Vagina (tissue), 2 donors: Measurements from ENCODE around the gene CCNT1. TPM values are rescaled to one million over a fixed set of nuclear protein-coding genes. Genes with fewer than 3 reads are reported as not detected.
A peak's percentile ranks its signal among the peaks of the same experiment; 100 is the strongest.

Experiments used
- DNase-seq, 2 donors: peaks; one replicate each; pipeline ENCODE4 v3.0.0-alpha.2; 2017; ENCODE audit errors: extremely low spot score in 2 of 2
- H3K27ac ChIP-seq: fragments of 200-600 bp; sonication (generic); one replicate; pipeline ENCODE4 v1.5.1; 2019
- H3K27me3 ChIP-seq: fragments of 200-600 bp; sonication (generic); one replicate; pipeline ENCODE4 v1.5.1; 2019
- H3K36me3 ChIP-seq, 2 donors: fragments of 200-600 bp; sonication (generic); one replicate each; pipeline ENCODE4 v1.5.1; 2017 to 2019
- H3K4me1 ChIP-seq: fragments of 200-600 bp; sonication (generic); one replicate; pipeline ENCODE4 v1.5.1; 2019
- H3K4me3 ChIP-seq, 2 donors: fragments of 200-600 bp; sonication (generic); 1 replicate in 1 of 2; 2 replicates in 1 of 2; pipeline ENCODE4 v1.5.1; 2016 to 2019
- H3K9me3 ChIP-seq: fragments of 200-600 bp; sonication (generic); one replicate; pipeline ENCODE4 v1.5.1; 2019
- POLR2A ChIP-seq, 2 donors: fragments of 450-650 bp; IDR thresholded peaks; one replicate each; pipeline ENCODE4 v1.6.1; 2017; ENCODE audit warnings: antibody characterized with exemption in 2 of 2, mild to moderate bottlenecking in 2 of 2, moderate library complexity in 2 of 2
- POLR2AphosphoS5 ChIP-seq, 2 donors: sonication (generic); formaldehyde crosslinking; IDR thresholded peaks; one replicate each; pipeline ENCODE4 v1.9.0; 2017; ENCODE audit warnings: antibody characterized with exemption in 2 of 2, mild to moderate bottlenecking in 2 of 2, low read depth in 1 of 2; ENCODE audit not compliant: insufficient read depth in 1 of 2
- intact Hi-C: fragments of 100-400 bp; cut with DNase I; formaldehyde crosslinking; loops from one replicate; pipeline ENCODE4 v1.15.1; 2023
- total RNA-seq: library from RNA; depleted of rRNA; stranded (reverse); fragments of >200 nt; gene quantifications from one replicate; pipeline ENCODE4 v1.2.3, GENCODE V29; 2016
- TF ChIP-seq, protein P1 (sequence below), 3 experiments: fragments of 450-650 bp in 2 of 3; fragments of 200-600 bp in 1 of 3; sonication (generic) in 1 of 3; IDR thresholded peaks; one replicate each; pipeline ENCODE4 v1.5.1; 2017 to 2019; ENCODE audit warnings: antibody characterized with exemption in 3 of 3, mild to moderate bottlenecking in 2 of 3, moderate library complexity in 2 of 3

CCNT1 gene
- total RNA-seq, result 58.4 TPM

DNA sequence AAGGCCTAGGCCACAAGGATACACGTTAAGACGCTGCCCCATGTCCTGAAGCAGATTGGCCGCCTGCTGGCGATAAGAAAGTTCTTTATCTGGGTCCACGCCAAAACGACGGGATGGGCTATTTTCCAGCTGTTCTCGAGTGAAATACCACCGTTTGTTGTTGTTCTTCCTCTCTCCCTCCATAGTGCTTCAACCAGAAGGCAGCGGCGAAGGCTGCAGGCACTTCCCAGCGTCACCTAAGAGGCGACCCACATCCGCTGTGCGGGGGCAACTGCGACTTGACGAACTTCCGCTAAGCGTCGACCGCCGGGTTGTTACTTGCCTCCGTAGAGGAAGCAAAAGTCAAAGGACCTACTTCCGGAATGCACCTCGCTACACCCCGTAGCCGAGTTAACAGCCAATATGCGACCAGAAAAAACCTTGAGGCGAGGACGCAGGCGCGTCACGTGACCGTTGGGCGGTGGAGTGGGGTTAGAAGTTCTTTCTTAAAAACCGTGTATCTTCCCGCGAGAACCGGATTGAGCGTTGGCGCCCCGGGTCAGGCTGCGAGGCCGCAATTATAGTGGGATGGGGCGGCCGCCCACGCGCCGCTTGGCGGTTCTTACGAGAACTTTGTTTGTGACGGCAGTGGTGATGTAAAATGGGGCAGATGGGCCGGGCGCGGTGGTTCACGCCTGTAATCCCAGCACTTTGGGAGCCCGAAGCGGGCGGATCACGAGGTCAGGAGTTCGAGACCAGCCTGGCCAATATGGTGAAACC lies at the start of gene CCNT1:
TSS of gene CCNT1 (minus strand) at position 215 of the 759 bp plus-strand sequence. CDS start at position 183, 32 bp downstream.
- peak; percentile 97 to 100 for DNase-seq
- intact Hi-C loops, result no loop called here
- TF ChIP-seq, protein P1, sequence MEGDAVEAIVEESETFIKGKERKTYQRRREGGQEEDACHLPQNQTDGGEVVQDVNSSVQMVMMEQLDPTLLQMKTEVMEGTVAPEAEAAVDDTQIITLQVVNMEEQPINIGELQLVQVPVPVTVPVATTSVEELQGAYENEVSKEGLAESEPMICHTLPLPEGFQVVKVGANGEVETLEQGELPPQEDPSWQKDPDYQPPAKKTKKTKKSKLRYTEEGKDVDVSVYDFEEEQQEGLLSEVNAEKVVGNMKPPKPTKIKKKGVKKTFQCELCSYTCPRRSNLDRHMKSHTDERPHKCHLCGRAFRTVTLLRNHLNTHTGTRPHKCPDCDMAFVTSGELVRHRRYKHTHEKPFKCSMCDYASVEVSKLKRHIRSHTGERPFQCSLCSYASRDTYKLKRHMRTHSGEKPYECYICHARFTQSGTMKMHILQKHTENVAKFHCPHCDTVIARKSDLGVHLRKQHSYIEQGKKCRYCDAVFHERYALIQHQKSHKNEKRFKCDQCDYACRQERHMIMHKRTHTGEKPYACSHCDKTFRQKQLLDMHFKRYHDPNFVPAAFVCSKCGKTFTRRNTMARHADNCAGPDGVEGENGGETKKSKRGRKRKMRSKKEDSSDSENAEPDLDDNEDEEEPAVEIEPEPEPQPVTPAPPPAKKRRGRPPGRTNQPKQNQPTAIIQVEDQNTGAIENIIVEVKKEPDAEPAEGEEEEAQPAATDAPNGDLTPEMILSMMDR (IDR thresholded peaks at IDR 0.05), result peak in 2 of 3 experiments; percentile 22 to 40
- TF ChIP-seq POLR2A (IDR thresholded peaks at IDR 0.05), result peak in 1 of 2 donors; percentile 56
- TF ChIP-seq POLR2AphosphoS5 (IDR thresholded peaks at IDR 0.05; ENCODE audit: insufficient read depth in 1 of 2, low read depth in 1 of 2), result peak; percentile 97 to 99
- Histone ChIP-seq H3K4me3 (peak within 1 kb of the TSS; percentile 76 to 88), H3K36me3 (peaks cover 0 to 14% of the 10 kb centered on the region in 2 donors), H3K9me3 (no peaks in the 10 kb centered on the region), H3K27ac (peak within 1 kb of the TSS; percentile 91), H3K4me1 (peaks cover 29% of the 10 kb centered on the region), H3K27me3 (no peaks in the 10 kb centered on the region)

DNA sequence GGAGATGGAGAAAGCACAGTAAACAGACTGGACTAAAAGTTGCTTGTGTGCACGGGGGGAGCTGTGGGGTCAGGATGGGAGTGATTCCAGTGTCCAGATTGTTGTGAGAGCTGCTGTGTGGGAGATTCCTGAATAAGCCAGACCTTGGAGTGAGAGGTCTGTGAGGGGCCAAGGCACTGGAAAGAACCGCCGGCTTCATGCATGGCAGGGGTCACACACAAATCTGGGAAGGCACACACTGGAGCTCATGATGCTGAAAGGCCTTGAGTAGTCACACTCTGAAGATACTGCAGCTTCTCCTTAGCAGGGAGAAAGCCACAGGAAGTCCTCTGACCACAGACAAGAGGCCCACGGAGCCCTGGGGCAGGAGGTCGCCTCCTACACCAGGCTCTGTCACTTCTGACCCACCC lies 49.3 kb upstream of the CCNT1 start:
- Histone ChIP-seq H3K27me3 (no peaks in the 10 kb centered on the region), H3K4me1 (peaks cover 26% of the 10 kb centered on the region), H3K9me3 (no peaks in the 10 kb centered on the region), H3K27ac (peak overlapping the region; percentile 69), H3K36me3 (peaks cover 0 to 9% of the 10 kb centered on the region in 2 donors), H3K4me3 (no peak overlapping the region)
- intact Hi-C loops, result no loop called here
- TF ChIP-seq POLR2A (IDR thresholded peaks at IDR 0.05) (no peak), POLR2AphosphoS5 (IDR thresholded peaks at IDR 0.05; ENCODE audit: insufficient read depth in 1 of 2, low read depth in 1 of 2) (peak in 1 of 2 donors; percentile 14)
- DNase-seq, result no peak

DNA sequence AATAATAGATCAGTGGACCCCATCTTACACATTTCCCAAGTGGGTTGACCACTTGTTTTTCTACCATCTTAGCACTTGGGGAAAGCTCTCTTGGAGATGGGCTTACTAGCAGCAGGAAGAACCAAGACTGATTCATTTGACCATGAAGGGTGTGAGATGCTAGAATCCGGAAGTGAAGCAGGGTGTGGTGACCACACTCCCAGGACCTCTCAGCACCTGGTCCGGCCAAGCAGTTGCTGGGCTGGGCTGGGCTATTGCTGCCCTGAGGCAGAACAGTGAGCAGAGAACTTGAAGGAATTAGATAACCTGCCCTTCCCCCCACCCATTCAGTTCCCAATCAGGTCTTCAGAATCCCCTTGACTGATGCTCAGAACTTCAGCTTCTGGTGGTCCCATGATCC lies 48.0 kb upstream of the CCNT1 start:
- Histone ChIP-seq H3K36me3 (no peaks in the 10 kb centered on the region), H3K4me1 (peaks cover 26% of the 10 kb centered on the region), H3K27ac (no peak overlapping the region), H3K9me3 (no peaks in the 10 kb centered on the region), H3K4me3 (no peak overlapping the region), H3K27me3 (no peaks in the 10 kb centered on the region)
- intact Hi-C loops, result no loop called here
- DNase-seq, result no peak
- TF ChIP-seq POLR2AphosphoS5 (IDR thresholded peaks at IDR 0.05; ENCODE audit: insufficient read depth in 1 of 2, low read depth in 1 of 2) (no peak), POLR2A (IDR thresholded peaks at IDR 0.05) (no peak)
- TF ChIP-seq, protein P1 (IDR thresholded peaks at IDR 0.05), result no peak

DNA sequence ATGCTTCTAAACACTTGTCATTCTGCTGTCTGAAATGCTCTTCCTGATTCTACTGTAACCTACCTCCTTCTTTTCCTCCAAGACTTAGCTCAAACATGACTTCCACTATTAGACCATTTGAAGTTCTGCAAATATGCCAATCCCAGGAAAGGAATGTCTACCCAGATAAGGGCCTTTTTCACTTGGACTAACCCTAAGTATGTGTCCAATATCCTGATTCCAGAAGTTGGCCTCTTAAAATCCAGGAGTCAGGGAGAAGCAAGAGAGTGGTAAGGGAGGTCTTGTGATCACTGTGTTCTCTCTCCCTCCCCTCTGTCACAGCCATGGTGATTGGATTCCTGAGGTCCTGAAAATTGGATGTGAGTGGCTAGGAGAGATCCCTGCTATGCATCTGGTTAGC lies 42.2 kb upstream of the CCNT1 start:
- Histone ChIP-seq H3K36me3 (no peaks in the 10 kb centered on the region), H3K4me3 (no peak overlapping the region), H3K9me3 (no peaks in the 10 kb centered on the region), H3K27me3 (no peaks in the 10 kb centered on the region), H3K27ac (no peak overlapping the region), H3K4me1 (no peaks in the 10 kb centered on the region)
- no peak for DNase-seq
- intact Hi-C loops, result no loop called here
- TF ChIP-seq POLR2AphosphoS5 (IDR thresholded peaks at IDR 0.05; ENCODE audit: insufficient read depth in 1 of 2, low read depth in 1 of 2) (no peak), POLR2A (IDR thresholded peaks at IDR 0.05) (no peak)
- TF ChIP-seq, protein P1 (IDR thresholded peaks at IDR 0.05), result no peak

DNA sequence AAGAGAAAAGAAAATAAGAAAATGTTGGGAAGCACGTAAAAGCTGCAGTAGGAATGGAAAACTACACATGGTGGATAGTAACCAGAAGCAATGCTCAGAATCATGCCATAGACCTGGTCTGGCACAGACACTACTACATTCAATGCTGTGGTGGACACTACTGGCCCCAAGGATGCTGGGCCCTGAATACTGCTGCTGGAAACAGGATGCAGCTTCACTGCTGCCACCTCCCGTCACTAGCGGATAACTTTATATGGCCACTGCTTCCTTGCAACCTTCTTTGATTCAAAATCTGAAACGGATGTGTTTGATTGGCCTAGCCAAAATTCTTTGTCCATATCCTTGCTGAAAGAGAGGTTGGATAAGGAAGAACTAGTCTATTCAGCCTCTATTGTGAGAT lies 41.7 kb upstream of the CCNT1 start:
- Histone ChIP-seq H3K27ac (no peak overlapping the region), H3K9me3 (no peaks in the 10 kb centered on the region), H3K4me1 (no peaks in the 10 kb centered on the region), H3K4me3 (no peak overlapping the region), H3K36me3 (no peaks in the 10 kb centered on the region), H3K27me3 (no peaks in the 10 kb centered on the region)
- no peak for DNase-seq
- TF ChIP-seq POLR2AphosphoS5 (IDR thresholded peaks at IDR 0.05; ENCODE audit: insufficient read depth in 1 of 2, low read depth in 1 of 2), result no peak
- no peak for TF ChIP-seq POLR2A (IDR thresholded peaks at IDR 0.05)
- TF ChIP-seq, protein P1 (IDR thresholded peaks at IDR 0.05), result no peak
- intact Hi-C loops, result no loop called here
